ENCODE data around the gene RAB41. TPM values are rescaled to one million over a fixed set of nuclear protein-coding genes. Genes with fewer than 3 reads are reported as not detected.
"Not testable (repeated sequence)": the region's sequence is repeated elsewhere in the genome, so short reads cannot be mapped to it uniquely, and the experiment has no call there.

The RAB41 gene
- total and polyA plus RNA-seq, 12 donors: not detected

DNA sequence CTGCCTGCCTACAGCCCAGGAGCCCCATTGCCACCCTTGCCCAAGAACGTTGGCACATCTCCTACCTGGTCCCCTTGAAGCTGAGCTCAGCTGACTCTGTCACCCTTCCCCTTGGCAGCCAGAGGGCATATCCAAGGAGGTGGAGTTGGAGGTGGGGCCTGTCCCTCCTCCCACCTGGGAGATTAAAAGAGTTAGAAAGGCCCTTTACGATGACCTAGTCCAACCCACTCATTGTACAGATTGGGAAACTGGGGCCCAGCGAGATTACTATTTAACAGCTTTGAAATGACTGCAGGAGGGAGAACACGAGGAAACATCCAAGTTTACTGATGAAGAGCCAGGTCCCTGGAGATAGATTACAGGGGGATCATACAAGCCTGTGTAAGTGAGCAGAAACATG, 21.9 kb upstream of the RAB41 start, which contains the start of gene P2RY4:
P2RY4 (minus strand) TSS at position 101 of the 400 bp plus-strand sequence. CDS start 580 bp downstream, outside the sequence.
- no peaks in the 10 kb centered on the region for H3K36me3 ChIP-seq
- intact Hi-C loops (cut with DNase I): loop anchor here in 2 of 10 donors (1.0 to 5.0 kb wide), 2 partner anchors 63 to 65 kb away; no protein-coding TSS in a partner anchor
- H3K27ac ChIP-seq: no peak within 1 kb of the TSS
- H3K9me3 ChIP-seq: no peaks in the 10 kb centered on the region
- no peak within 1 kb of the TSS for H3K4me3 ChIP-seq
- H3K4me1 ChIP-seq: no peaks in the 10 kb centered on the region
- 59 to 78% methylated on average over 4 of the region's 4 CpGs for WGBS, 2 donors
- peaks cover 0 to 8% (median 0%) of the 10 kb centered on the region in 7 donors for H3K27me3 ChIP-seq
- no peak for DNase-seq
- TF ChIP-seq, protein P1, sequence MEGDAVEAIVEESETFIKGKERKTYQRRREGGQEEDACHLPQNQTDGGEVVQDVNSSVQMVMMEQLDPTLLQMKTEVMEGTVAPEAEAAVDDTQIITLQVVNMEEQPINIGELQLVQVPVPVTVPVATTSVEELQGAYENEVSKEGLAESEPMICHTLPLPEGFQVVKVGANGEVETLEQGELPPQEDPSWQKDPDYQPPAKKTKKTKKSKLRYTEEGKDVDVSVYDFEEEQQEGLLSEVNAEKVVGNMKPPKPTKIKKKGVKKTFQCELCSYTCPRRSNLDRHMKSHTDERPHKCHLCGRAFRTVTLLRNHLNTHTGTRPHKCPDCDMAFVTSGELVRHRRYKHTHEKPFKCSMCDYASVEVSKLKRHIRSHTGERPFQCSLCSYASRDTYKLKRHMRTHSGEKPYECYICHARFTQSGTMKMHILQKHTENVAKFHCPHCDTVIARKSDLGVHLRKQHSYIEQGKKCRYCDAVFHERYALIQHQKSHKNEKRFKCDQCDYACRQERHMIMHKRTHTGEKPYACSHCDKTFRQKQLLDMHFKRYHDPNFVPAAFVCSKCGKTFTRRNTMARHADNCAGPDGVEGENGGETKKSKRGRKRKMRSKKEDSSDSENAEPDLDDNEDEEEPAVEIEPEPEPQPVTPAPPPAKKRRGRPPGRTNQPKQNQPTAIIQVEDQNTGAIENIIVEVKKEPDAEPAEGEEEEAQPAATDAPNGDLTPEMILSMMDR (IDR thresholded peaks at IDR 0.05): no peak
- ATAC-seq: no peak

DNA sequence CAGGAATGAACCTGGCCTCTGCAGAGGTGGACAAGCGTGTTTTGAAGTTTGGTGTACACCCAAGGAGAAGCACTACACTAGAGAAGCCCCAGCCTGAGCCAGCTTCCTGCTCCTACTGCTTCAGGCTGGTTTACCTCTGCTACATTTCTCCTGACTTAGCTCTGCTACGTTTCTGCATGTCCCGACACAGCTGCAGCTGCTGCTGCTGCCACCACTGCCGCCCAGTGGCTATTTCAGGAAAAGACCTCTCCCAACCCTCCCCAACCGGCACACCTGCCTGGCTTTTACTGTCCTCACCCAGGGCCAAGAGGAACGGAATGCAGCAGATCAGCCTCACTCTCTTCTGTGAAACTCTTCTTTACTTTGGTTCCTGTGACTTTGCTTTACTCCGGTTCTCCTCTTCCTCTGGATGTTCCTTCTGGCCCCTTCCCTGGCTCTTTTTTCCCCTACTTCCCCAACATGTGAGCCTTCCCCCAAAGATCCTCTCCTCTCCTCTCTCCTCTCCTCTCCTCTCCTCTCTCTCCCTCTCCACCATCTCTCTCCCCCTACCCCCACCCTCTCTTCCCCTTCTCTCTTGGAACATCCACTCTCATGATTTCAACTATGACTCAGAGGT, 18.9 kb upstream of the RAB41 start:
- Histone ChIP-seq H3K27me3 (peaks cover 0 to 8% (median 0%) of the 10 kb centered on the region in 7 donors), H3K4me1 (no peaks in the 10 kb centered on the region), H3K9me3 (no peaks in the 10 kb centered on the region), H3K36me3 (no peaks in the 10 kb centered on the region), H3K27ac (no peak overlapping the region), H3K4me3 (no peak overlapping the region)
- peak; percentile 5 to 14 for DNase-seq
- intact Hi-C loops (cut with DNase I): loop anchor here in 1 of 10 donors (5.0 kb wide), 1 partner anchor 66 kb away; no protein-coding TSS in a partner anchor
- ATAC-seq: peak in 2 of 8 donors; percentile 39 to 50
- TF ChIP-seq, protein P1 (IDR thresholded peaks at IDR 0.05): peak in 7 of 9 donors; percentile 37 to 59 (median 45)
- WGBS, 2 donors: 14 to 25% methylated on average over 7 of the region's 7 CpGs

GRCh38 chrX:70264784-70265183, 17.2 kb upstream of the RAB41 start:
- ATAC-seq (no peak), DNase-seq (no peak)
- TF ChIP-seq, protein P1 (IDR thresholded peaks at IDR 0.05): no peak
- WGBS, 2 donors: 22 to 28% methylated on average over 3 of the region's 3 CpGs
- no peak overlapping the region for H3K4me3 ChIP-seq
- H3K36me3 ChIP-seq: no peaks in the 10 kb centered on the region
- peaks cover 0 to 20% (median 0%) of the 10 kb centered on the region in 7 donors for H3K27me3 ChIP-seq
- H3K9me3 ChIP-seq: no peaks in the 10 kb centered on the region
- no peaks in the 10 kb centered on the region for H3K4me1 ChIP-seq
- intact Hi-C loops (cut with DNase I): loop anchor here in 1 of 10 donors (5.0 kb wide), 1 partner anchor 67 kb away; no protein-coding TSS in a partner anchor
- H3K27ac ChIP-seq: no peak overlapping the region

- DNase-seq (no peak), ATAC-seq (no peak)
- Histone ChIP-seq H3K27me3 (peaks cover 0 to 11% (median 0%) of the 10 kb centered on the region in 7 donors), H3K4me3 (no peak within 1 kb of the TSS), H3K9me3 (no peaks in the 10 kb centered on the region), H3K36me3 (no peaks in the 10 kb centered on the region), H3K4me1 (no peaks in the 10 kb centered on the region), H3K27ac (no peak within 1 kb of the TSS)
- TF ChIP-seq, protein P1 (IDR thresholded peaks at IDR 0.05): no peak
- intact Hi-C loops (cut with DNase I): no loop called here
Measured at GRCh38 chrX:70268034-70268433, 13.9 kb upstream of the RAB41 start, which contains the start of gene ARR3. Gene ARR3, plus strand, starts transcription at chrX:70268334. Its CDS starts 1,052 bp downstream, at chrX:70269386.

DNA sequence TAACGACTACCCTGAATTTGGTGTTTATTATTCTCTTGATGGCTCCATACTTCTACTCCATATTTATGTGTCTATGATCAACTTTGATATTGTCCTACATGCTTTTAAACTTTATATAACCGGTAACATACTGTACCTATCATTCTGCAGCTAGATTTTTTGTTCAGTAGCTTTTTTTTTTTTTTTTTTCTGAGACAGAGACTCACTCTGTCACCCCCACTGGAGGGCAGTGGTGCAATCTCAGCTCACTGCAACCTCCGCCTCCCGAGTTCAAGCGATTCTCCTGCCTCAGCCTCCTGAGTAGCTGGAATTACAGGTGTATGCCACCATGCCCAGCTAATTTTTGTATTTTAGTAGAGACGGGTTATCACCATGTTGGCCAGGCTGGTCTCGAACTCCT, 7.9 kb upstream of the RAB41 start:
- H3K27me3 ChIP-seq: peaks cover 0 to 12% (median 0%) of the 10 kb centered on the region in 7 donors
- H3K36me3 ChIP-seq; DNase-seq; H3K4me3 ChIP-seq; H3K27ac ChIP-seq; ATAC-seq; H3K4me1 ChIP-seq; H3K9me3 ChIP-seq; intact Hi-C loops (cut with DNase I): not testable (repeated sequence)
- WGBS, 2 donors: 79 to 83% methylated on average over 7 of the region's 7 CpGs

Data from heart right ventricle (tissue), 16 donors.